Tibial nerve (tissue), 4 donors: Measurements from ENCODE around the gene CACNA1E.

Source experiments
- EP300 ChIP-seq, 2 donors: sonication (generic); formaldehyde crosslinking; IDR thresholded peaks; one replicate each; pipeline ENCODE4 v1.6.1; 2017; ENCODE audit warnings: antibody characterized with exemption in 2 of 2, mild to moderate bottlenecking in 1 of 2
- TF ChIP-seq, protein P1 (sequence below), 5 experiments: fragments of 200-600 bp in 3 of 5; fragments of 450-650 bp in 2 of 5; sonication (generic) in 3 of 5; IDR thresholded peaks; one replicate each; pipeline ENCODE4 v1.5.1; 2016 to 2019; ENCODE audit warnings: antibody characterized with exemption in 5 of 5, mild to moderate bottlenecking in 3 of 5, moderate library complexity in 2 of 5

DNA sequence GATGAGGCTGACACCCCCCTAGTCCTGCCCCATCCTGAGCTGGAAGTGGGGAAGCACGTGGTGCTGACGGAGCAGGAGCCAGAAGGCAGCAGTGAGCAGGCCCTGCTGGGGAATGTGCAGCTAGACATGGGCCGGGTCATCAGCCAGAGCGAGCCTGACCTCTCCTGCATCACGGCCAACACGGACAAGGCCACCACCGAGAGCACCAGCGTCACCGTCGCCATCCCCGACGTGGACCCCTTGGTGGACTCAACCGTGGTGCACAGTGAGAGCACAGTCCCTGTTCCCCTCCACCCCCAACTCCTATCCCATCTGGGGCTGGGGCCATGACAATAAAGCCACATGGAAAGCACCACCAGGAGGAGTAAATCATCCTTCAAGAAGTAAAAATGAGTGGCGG, 250.2 kb downstream of the CACNA1E start:
- no peak for TF ChIP-seq EP300 (IDR thresholded peaks at IDR 0.05)
- TF ChIP-seq, protein P1, sequence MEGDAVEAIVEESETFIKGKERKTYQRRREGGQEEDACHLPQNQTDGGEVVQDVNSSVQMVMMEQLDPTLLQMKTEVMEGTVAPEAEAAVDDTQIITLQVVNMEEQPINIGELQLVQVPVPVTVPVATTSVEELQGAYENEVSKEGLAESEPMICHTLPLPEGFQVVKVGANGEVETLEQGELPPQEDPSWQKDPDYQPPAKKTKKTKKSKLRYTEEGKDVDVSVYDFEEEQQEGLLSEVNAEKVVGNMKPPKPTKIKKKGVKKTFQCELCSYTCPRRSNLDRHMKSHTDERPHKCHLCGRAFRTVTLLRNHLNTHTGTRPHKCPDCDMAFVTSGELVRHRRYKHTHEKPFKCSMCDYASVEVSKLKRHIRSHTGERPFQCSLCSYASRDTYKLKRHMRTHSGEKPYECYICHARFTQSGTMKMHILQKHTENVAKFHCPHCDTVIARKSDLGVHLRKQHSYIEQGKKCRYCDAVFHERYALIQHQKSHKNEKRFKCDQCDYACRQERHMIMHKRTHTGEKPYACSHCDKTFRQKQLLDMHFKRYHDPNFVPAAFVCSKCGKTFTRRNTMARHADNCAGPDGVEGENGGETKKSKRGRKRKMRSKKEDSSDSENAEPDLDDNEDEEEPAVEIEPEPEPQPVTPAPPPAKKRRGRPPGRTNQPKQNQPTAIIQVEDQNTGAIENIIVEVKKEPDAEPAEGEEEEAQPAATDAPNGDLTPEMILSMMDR (IDR thresholded peaks at IDR 0.05), result no peak
